HG02678 (cell line): ENCODE data around the gene PSMD13.

Experiments used
- ATAC-seq: cut with Tn5 transposase; IDR thresholded peaks from one replicate; pipeline ENCODE4 v1.9.1; 2021; ENCODE audit warnings: mild to moderate bottlenecking, moderate library complexity; ENCODE audit not compliant: unreplicated experiment

The PSMD13 gene

GRCh38 chr11:241634-242033, 4.9 kb downstream of the PSMD13 start:
- ATAC-seq: no peak

GRCh38 chr11:244376-244775, 7.6 kb downstream of the PSMD13 start:
- ATAC-seq: no peak

- no peak for ATAC-seq
Observed at GRCh38 chr11:249062-249461, 12.3 kb downstream of the PSMD13 start.

- no peak for ATAC-seq
Observed at GRCh38 chr11:250274-250673, 13.5 kb downstream of the PSMD13 start.

DNA sequence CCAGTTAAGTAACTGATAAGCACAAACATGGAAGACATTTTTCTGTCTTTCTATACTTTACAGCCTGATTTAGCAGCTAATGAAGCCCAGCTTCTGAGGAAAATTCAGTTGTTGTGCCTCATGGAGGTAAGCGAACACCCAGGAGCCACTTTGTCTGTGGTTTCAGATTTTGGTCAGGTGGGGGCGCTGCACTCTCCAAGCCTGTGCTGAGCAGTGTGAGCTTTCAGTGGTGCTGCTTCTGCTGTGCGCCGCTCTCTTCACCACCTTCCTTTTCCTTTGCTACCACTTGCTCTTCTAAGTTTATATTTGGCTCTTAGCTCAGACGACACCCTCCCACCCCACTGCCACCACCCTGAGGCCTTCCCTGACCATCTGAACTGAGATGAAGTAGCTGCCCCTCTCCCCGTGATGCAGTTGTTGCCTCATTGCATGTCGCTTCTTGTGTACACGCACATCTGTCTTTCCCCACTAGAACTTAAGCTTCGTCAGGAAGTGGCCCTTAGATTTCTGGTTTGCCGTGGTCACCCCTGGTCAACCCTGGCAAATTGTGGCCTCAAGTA, 14.0 kb downstream of the PSMD13 start:
- ATAC-seq: no peak

DNA sequence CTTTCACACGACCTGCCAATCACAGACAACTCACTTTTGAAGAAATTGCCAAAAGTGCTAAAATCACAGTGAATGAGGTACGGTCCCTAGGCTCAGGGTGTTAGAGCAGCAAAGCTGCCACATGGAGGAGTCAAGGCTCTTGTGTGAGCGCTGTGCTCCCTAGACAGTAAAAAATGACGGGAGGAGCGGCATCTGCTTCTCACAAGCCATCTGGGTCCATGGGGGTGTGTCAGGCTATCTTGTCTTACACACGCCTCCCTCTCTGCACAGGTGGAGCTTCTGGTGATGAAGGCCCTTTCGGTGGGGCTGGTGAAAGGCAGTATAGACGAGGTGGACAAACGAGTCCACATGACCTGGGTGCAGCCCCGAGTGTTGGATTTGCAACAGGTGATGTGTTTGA, 14.8 kb downstream of the PSMD13 start:
- no peak for ATAC-seq

- no peak for ATAC-seq
Observed at GRCh38 chr11:252666-253065, 15.9 kb downstream of the PSMD13 start.

- ATAC-seq: no peak
Observed at GRCh38 chr11:253160-253885, 16.5 kb downstream of the PSMD13 start.

- ATAC-seq: no peak
Observed at GRCh38 chr11:253886-254270, 17.1 kb downstream of the PSMD13 start.

- no peak for ATAC-seq
Observed at GRCh38 chr11:255176-255575, 18.4 kb downstream of the PSMD13 start.

DNA sequence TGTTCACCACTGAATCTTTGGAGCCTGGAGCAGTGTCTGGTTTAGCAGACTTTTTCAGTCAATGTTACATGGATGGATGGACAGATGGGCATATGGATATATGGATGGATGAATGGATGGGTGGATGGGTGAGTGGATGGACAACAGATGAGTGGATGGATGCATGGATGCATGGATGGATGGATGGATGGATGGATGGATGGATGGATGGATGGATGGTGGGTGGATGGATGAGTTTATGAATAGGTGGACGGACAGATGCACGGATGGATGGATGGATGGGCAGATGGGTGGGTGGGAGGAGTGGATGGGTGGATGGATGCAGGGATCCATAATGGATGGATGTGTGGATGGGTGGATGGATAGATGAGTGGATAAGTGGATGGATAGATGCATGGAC, 19.0 kb downstream of the PSMD13 start:
- no peak for ATAC-seq

- ATAC-seq: no peak
Observed at GRCh38 chr11:256952-257737, 20.4 kb downstream of the PSMD13 start.

DNA sequence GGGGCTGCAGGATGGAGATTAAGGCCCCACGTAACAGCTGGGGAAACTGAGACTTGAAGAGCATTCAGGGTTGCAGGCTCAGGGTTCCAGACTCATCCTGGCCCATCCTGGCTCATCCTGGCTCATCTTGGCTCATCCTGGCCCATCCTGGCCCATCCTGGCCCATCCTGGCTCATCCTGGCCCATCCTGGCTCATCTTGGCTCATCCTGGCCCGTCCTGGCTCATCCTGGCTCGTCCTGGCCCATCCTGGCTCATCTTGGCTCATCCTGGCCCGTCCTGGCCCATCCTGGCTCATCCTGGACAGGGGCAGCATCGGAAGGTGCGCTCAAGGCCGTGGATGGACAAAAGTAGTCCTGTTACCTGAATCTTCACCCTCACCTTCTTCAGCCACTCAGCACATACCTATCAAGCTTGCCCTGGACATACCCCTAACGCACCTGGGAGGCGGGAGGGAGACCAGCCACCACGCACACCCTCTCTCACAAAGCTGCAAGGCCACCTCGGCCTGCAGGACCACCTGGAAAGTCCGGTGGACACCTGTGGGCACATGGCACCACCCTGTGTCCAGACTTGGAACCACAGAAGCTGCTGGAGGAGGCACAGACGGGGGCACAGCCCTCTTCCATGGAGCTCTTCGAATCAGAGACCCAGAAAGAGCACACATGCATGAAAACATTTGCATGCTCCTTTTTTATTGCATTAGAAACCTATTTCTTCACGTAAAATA, 21.2 kb downstream of the PSMD13 start:
- ATAC-seq: no peak

GRCh38 chr11:259413-259812, 22.6 kb downstream of the PSMD13 start:
- no peak for ATAC-seq

- no peak for ATAC-seq
Observed at GRCh38 chr11:261624-262023, 24.8 kb downstream of the PSMD13 start.

DNA sequence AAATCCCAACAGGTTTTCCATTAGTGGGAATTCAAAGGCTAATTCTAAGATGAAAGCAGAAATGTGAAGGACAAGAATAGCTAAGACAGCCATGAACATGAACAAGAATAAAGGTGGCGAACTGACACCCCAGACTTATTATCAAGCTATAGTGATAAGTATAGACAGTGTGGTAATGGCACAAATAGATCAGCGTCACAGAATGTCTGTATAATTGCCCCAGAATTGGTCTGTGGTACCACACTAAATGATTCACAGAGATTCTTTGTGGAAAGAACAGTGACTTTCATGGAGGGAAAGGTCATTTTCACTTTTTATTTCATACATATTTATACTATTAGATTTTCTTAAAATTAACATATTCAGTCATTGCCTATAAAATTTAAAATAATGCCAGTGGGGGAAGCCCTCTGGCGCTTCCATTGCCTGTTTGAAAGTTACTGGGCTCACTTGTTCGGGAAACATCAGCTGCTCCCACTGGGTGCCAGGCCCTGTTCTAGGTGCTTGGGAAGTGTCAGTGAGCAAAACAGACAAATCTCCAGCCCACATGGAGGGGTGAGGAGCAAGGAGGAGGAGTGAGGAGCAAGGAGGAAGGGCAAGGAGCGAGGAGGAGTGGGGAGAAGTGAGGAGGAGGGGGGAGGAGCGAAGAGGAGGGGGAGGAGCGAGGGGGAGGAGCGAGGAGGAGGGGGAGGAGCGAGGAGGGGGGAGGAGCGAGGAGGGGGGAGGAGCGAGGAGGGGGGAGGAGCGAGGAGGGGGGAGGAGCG, 30.1 kb downstream of the PSMD13 start:
- no peak for ATAC-seq

DNA sequence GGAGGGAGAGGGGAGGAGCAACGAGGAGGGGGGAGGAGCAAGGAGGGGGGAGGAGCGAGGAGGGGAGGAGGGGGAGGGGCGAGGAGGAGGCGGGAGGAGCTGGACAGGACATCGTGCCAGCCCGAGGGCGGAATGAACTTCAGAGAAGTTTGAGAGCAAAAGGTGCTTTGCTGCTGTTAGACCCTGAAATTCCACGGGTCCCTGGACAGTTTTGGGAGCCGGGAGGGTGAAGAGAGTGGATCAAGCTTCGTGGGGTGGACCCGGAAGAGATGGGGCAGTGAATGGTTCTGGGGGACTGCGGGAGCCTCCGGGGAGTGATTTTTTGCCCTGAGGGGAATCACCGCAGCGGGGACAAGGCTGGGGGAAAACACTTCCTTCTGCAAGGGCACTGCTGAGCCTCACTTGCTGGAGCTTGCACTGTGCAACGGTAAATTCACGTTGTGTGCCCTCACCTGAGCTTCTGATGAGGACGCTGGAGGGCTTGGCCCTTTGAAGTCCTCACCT, 30.8 kb downstream of the PSMD13 start:
- ATAC-seq: no peak

DNA sequence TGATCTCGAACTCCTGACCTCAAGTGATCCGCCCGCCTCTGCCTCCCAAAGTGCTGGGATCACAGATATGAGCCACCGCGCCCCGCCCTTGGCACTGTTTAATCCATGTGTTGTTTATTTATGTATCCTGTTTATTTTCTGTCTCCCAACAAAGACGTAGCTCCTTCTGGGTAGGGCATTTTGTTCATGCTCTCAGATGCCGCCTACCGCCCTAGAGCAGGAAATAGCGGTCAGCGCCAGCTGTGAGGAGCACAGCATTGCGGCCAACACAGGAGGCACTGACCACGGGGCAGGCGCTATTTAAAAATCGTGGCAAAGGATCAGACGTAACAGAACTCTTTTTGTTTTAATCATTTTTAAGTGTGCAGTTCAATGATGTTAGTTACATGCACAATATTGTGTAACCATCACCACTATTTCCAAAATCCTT, 32.0 kb downstream of the PSMD13 start:
- ATAC-seq: peak; percentile 47

DNA sequence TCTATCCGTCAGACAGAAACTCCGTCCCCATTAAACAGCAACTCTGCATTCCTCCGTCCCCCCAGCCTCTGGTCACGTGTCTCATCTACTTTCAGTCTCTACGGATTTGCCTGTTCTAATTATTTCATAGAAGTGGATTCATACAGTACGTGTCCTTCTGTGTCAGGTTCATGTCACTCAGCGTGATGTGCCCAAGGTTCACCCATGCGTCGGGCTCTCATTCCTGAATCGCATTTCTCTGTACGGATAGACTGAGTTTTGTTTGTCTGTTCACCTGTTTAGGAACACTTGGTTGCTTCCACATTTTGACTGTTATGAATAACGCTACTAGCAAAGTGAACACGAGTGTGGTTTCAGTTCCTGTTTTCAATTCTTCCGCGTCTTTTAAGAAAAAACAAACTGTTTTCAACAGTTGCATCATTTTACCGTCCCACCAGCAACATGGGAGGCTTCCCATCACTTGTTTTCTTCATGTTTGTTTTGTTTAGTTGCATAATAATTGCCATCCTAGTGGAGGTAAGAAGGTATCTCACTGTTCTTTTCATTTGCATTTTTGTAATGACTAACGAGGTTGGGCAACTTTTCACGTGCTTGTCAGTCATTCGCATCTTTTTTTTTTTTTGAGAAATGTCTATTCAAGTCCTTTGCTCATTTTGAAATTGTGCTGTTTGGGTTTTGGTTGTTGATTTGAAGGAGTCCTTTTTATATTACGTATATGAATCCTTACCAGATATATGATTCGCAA, 32.5 kb downstream of the PSMD13 start:
- ATAC-seq: peak; percentile 73
